ENCODE results near the gene TMEM150C. TPM values are rescaled to one million over a fixed set of nuclear protein-coding genes. Genes with fewer than 3 reads are reported as not detected.

TMEM150C gene
- total and polyA plus RNA-seq, 2 of the 8 experiments (the other 6 are each of a cell fraction or from before 2014, with no cell fraction given): 1.5 to 1.7 TPM

DNA sequence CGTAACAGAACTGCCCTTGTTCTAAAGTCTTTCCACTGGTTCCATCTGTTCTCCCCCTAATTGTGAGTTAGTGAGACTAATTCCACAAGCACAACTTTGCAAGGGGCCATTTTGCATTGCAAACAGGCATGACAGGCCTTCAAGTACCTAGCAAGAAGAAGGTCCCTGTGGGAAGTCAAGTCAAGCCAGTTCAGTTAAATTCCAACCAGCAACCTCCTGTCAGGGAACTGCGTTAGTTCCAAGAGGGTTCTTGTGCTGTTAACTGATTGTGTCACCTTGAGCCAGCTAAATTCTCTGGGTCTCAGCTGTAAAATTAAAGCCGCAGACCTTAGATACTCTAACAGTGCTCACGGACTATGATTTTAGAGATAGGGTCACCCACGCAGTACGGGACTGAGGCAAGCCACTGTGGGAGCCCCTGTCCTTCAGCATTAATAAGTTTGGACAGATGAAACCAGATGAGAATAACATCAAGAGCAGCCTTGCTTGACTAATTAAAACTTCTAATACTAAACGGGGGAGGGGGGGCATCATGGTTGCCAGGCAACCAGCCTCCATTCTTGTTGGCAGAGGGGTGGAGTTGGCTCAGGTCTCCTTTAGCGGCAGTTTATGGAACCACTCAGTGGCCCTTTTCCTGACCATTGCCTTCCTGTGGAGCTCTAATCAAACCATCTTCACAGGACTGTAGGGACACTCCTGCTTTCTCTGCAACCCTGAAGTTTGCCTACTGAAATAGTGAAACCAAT is 24.1 kb upstream of the TMEM150C start:
- Histone ChIP-seq H3K36me3 (ENCODE audit: control insufficient read depth in 2 of 4, insufficient read depth in 4 of 4, low read length in 3 of 4) (no peaks in the 10 kb centered on the region), H3K4me1 (replicated peaks in 1 of 4; ENCODE audit: control insufficient read depth in 3 of 4, insufficient read depth in 4 of 4, low read length in 3 of 4) (peaks cover 4 to 28% (median 19%) of the 10 kb centered on the region in 4 experiments), H4K20me1 (replicated peaks in 1 of 2; ENCODE audit: control insufficient read depth in 1 of 2, insufficient read depth in 2 of 2, low read length in 2 of 2) (no peaks in the 10 kb centered on the region), H2BK20ac (ENCODE audit: low read length) (peak overlapping the region; percentile 9; the same call in 1 of the 2 replicates), H4K91ac (replicated peaks; ENCODE audit: insufficient read length, low read length) (no peak overlapping the region), H2AK5ac (ENCODE audit: low read depth, low read length) (no peak overlapping the region), H3K23ac (ENCODE audit: insufficient read length) (no peak overlapping the region), H2AFZ (ENCODE audit: low read length) (no peak overlapping the region), H3K9ac (replicated peaks in 1 of 4; ENCODE audit: extremely low read depth in 1 of 4, low read depth in 3 of 4, low read length in 3 of 4) (no peak overlapping the region), H3K18ac (ENCODE audit: extremely low read depth, low read length) (no peak overlapping the region), H3K27ac (ENCODE audit: low read depth, low read length) (no peak overlapping the region), H3K79me1 (ENCODE audit: low read depth, low read length) (no peaks in the 10 kb centered on the region), H2BK5ac (ENCODE audit: low read depth, low read length) (no peak overlapping the region), H3K4ac (replicated peaks; ENCODE audit: insufficient read length, low read depth, low read length) (no peak overlapping the region), H3K27me3 (replicated peaks in 1 of 4; ENCODE audit: control insufficient read depth in 3 of 4, extremely low read depth in 1 of 4, insufficient read depth in 3 of 4, low read length in 3 of 4) (no peaks in the 10 kb centered on the region), H3K4me3 (ENCODE audit: extremely low read depth in 1 of 4, insufficient read depth in 2 of 4, low read depth in 3 of 4, low read length in 4 of 4) (no peak overlapping the region), H3K9me3 (ENCODE audit: insufficient read depth in 2 of 2, low read depth in 1 of 2, low read length in 1 of 2) (no peaks in the 10 kb centered on the region), H4K8ac (ENCODE audit: extremely low read depth, insufficient read depth, low read length) (no peak overlapping the region), H3K56ac (replicated peaks; ENCODE audit: insufficient read length, low read depth, low read length) (no peak overlapping the region), H2BK120ac (replicated peaks; ENCODE audit: low read depth, low read length) (no peak overlapping the region), H2BK12ac (ENCODE audit: low read depth, low read length) (no peak overlapping the region), H3K79me2 (ENCODE audit: control insufficient read depth in 1 of 2, insufficient read depth in 2 of 2, low read length in 2 of 2) (no peaks in the 10 kb centered on the region), H2BK15ac (ENCODE audit: low read length) (no peak overlapping the region), H3K4me2 (ENCODE audit: insufficient read depth in 1 of 2, low read depth in 2 of 2, low read length in 2 of 2) (peak overlapping the region; percentile 5 to 17; a peak in 1 of 4 replicates), H4K5ac (ENCODE audit: insufficient read length, low read depth, low read length) (no peak overlapping the region), H3K14ac (ENCODE audit: insufficient read length) (no peak overlapping the region), H3K23me2 (ENCODE audit: low read depth, low read length) (no peaks in the 10 kb centered on the region)
- 63% methylated on average over 8 of the region's 8 CpGs; no CpG with 5 or more reads in 1 of the 2 experiments for WGBS, 2 experiments (ENCODE audit: extremely low coverage in 1 of 2, insufficient coverage in 1 of 2, insufficient read length in 1 of 2, insufficient replicate concordance in 2 of 2, low coverage in 1 of 2, low lambda C conversion rate in 2 of 2, missing lambda C conversion rate in 1 of 2)
- FAIRE-seq (no peak), DNase-seq (ENCODE audit: low read depth in 1 of 2, low spot score in 2 of 2) (no peak)
- POLR2A ChIA-PET (ENCODE audit: partially characterized antibody): interaction anchor here (0.9 to 1.5 kb wide), 3 partner anchors 58 to 157 kb away, joined by 3 read pairs; no protein-coding TSS in a partner anchor
- CTCF ChIA-PET (ENCODE audit: partially characterized antibody): interaction anchor here (0.5 to 3.9 kb wide), 6 partner anchors 13 to 140 kb away, joined by 3 to 20 read pairs (median 4); no protein-coding TSS in a partner anchor
- no peak for TF ChIP-seq RXRA (IDR thresholded peaks at IDR 0.05; ENCODE audit: insufficient read depth, low read depth, low read length)
- 0 out of 2 replicates have a peak, but pooled peaks have one; percentile 18 for TF ChIP-seq YY1 (IDR thresholded peaks at IDR 0.05; ENCODE audit: low read depth, low read length)
- TF ChIP-seq TAF1 (IDR thresholded peaks at IDR 0.05; ENCODE audit: low read depth, low read length): no peak
- TF ChIP-seq, protein P1, sequence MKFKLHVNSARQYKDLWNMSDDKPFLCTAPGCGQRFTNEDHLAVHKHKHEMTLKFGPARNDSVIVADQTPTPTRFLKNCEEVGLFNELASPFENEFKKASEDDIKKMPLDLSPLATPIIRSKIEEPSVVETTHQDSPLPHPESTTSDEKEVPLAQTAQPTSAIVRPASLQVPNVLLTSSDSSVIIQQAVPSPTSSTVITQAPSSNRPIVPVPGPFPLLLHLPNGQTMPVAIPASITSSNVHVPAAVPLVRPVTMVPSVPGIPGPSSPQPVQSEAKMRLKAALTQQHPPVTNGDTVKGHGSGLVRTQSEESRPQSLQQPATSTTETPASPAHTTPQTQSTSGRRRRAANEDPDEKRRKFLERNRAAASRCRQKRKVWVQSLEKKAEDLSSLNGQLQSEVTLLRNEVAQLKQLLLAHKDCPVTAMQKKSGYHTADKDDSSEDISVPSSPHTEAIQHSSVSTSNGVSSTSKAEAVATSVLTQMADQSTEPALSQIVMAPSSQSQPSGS (IDR thresholded peaks at IDR 0.05; ENCODE audit: low read length): no peak

Measured in H1 (cell line).